Esophagus muscularis mucosa (tissue), 3 donors: ENCODE results near the gene MGLL.

Source experiments
- EP300 ChIP-seq: sonication (generic); formaldehyde crosslinking; IDR thresholded peaks from one replicate; pipeline ENCODE4 v1.6.1; 2017; ENCODE audit warnings: antibody characterized with exemption
- TF ChIP-seq, protein P1 (sequence below), 3 experiments: fragments of 200-600 bp in 2 of 3; fragments of 450-650 bp in 1 of 3; sonication (generic) in 2 of 3; IDR thresholded peaks; one replicate each; pipeline ENCODE4 v1.5.1; 2017 to 2019; ENCODE audit warnings: antibody characterized with exemption in 3 of 3, mild to moderate bottlenecking in 2 of 3, moderate library complexity in 1 of 3

GRCh38 chr3:127783166-127783565 lies 39.1 kb downstream of the MGLL start:
- TF ChIP-seq, protein P1, sequence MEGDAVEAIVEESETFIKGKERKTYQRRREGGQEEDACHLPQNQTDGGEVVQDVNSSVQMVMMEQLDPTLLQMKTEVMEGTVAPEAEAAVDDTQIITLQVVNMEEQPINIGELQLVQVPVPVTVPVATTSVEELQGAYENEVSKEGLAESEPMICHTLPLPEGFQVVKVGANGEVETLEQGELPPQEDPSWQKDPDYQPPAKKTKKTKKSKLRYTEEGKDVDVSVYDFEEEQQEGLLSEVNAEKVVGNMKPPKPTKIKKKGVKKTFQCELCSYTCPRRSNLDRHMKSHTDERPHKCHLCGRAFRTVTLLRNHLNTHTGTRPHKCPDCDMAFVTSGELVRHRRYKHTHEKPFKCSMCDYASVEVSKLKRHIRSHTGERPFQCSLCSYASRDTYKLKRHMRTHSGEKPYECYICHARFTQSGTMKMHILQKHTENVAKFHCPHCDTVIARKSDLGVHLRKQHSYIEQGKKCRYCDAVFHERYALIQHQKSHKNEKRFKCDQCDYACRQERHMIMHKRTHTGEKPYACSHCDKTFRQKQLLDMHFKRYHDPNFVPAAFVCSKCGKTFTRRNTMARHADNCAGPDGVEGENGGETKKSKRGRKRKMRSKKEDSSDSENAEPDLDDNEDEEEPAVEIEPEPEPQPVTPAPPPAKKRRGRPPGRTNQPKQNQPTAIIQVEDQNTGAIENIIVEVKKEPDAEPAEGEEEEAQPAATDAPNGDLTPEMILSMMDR (IDR thresholded peaks at IDR 0.05): no peak
- TF ChIP-seq EP300: no peak
